Measurements from ENCODE around the gene MRPS14. TPM values are rescaled to one million over a fixed set of nuclear protein-coding genes. Genes with fewer than 3 reads are reported as not detected.

MRPS14 gene
- total RNA-seq, 1 donor from 2014 or later: 18.3 TPM

DNA sequence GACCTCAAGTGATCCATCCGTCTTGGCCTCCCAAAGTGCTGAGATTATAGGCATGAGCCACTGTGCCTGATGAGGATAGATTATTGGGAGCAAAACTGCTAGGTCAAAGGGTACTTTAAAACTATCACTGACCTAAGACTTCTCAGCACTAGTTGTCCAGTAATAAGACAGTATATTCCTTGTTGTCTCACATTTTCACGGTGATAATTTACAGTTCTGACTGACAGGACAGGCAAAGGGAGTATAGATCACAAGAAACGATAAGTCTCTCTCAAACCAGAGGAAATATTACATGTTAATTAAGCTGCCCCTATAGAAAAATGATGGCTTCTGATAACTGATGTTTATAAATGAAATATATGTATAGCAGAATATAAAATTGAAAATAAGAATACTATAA lies 3.7 kb downstream of the MRPS14 start:
- DNase-seq (ENCODE audit: low read depth): no peak
- H3K4me3 ChIP-seq (ENCODE audit: low read depth, low read length): no peak overlapping the region
- TF ChIP-seq CTCF (conservative IDR thresholded peaks at IDR 0.05; ENCODE audit: low read depth, low read length): no peak

- no peak for TF ChIP-seq CTCF (conservative IDR thresholded peaks at IDR 0.05; ENCODE audit: low read depth, low read length)
- H3K4me3 ChIP-seq (ENCODE audit: low read depth, low read length): no peak overlapping the region
- no peak for DNase-seq (ENCODE audit: low read depth)
Observed at GRCh38 chr1:175015243-175015642, 8.0 kb downstream of the MRPS14 start.

DNA sequence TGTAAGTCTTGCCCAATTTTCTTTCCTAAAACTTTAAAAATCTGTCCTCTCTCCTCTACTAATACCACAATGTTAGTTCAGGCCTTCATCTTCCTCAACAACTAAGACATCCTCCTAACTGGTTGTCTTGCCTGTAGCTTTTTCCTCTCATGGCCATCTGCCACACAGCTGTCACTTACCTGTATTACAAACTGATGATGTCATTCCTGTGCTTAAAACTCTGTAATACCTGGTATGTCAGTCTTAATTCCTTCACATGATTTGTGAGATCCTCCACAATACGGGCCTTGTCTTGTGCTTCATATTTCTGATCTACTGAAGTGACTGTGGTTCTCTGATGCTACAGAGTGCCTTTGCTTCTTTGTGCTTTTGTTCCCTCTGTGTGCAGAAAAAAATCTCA lies 9.8 kb downstream of the MRPS14 start:
- DNase-seq (ENCODE audit: low read depth): no peak
- H3K4me3 ChIP-seq (ENCODE audit: low read depth, low read length): no peak overlapping the region
- no peak for TF ChIP-seq CTCF (conservative IDR thresholded peaks at IDR 0.05; ENCODE audit: low read depth, low read length)

- no peak overlapping the region for H3K4me3 ChIP-seq (ENCODE audit: low read depth, low read length)
- no peak for TF ChIP-seq CTCF (conservative IDR thresholded peaks at IDR 0.05; ENCODE audit: low read depth, low read length)
- DNase-seq (ENCODE audit: low read depth): no peak
Observed at GRCh38 chr1:175009532-175009931, 13.7 kb downstream of the MRPS14 start.

- no peak for DNase-seq (ENCODE audit: low read depth)
- H3K4me3 ChIP-seq (ENCODE audit: low read depth, low read length): no peak overlapping the region
- no peak for TF ChIP-seq CTCF (conservative IDR thresholded peaks at IDR 0.05; ENCODE audit: low read depth, low read length)
Observed at GRCh38 chr1:175005085-175005783, 18.0 kb downstream of the MRPS14 start.

GRCh38 chr1:175003521-175003920 lies 19.7 kb downstream of the MRPS14 start:
- TF ChIP-seq CTCF (conservative IDR thresholded peaks at IDR 0.05; ENCODE audit: low read depth, low read length): no peak
- no peak overlapping the region for H3K4me3 ChIP-seq (ENCODE audit: low read depth, low read length)
- no peak for DNase-seq (ENCODE audit: low read depth)

- DNase-seq (ENCODE audit: low read depth): no peak
- no peak overlapping the region for H3K4me3 ChIP-seq (ENCODE audit: low read depth, low read length)
- TF ChIP-seq CTCF (conservative IDR thresholded peaks at IDR 0.05; ENCODE audit: low read depth, low read length): no peak
Observed at GRCh38 chr1:175002910-175003517, 20.2 kb downstream of the MRPS14 start.
